ENCODE results near the gene DNAJC4.

GRCh38 chr11:64267207-64267945 lies 37.0 kb downstream of the DNAJC4 start:
- no peak for TF ChIP-seq EZH2 (IDR thresholded peaks at IDR 0.05)
- no peak for TF ChIP-seq POLR2AphosphoS5 (IDR thresholded peaks at IDR 0.05; ENCODE audit: borderline replicate concordance, low read depth, low read length)
- no peak for TF ChIP-seq FOXP2 (optimal IDR thresholded peaks at IDR 0.05; ENCODE audit: control extremely low read depth, extremely low read length, insufficient read depth)
